H1 (cell line): Measurements from ENCODE around the gene RAB1A. TPM values are rescaled to one million over a fixed set of nuclear protein-coding genes. Genes with fewer than 3 reads are reported as not detected.
A peak's percentile ranks its signal among the peaks of the same experiment; 100 is the strongest.

Source experiments
- CTCF ChIA-PET: fragments of 300-600 bp; sonication (Branson Sonifier 250); formaldehyde crosslinking; loops from one replicate; lab custom pipeline; 2021; ENCODE audit not compliant: partially characterized antibody; lab: Charles Lee
- POLR2A ChIA-PET: fragments of 300-600 bp; sonication (Branson Sonifier 250); formaldehyde crosslinking; loops from one replicate; lab custom pipeline; 2021; ENCODE audit warnings: inconsistent platforms; ENCODE audit not compliant: partially characterized antibody; lab: Charles Lee
- DNase-seq, 2 experiments: peaks; one replicate each; pipeline versions ENCODE4 v3.0.0 to v3.0.0-alpha.2; 2010 to 2022; ENCODE audit warnings: low spot score in 2 of 2, low read depth in 1 of 2, mixed read lengths in 1 of 2
- FAIRE-seq: peaks from 2 replicates; lab custom pipeline; 2011; peaks lifted over from hg19 to GRCh38; lab: Jason Lieb, UNC
- H2AFZ ChIP-seq: 2 replicates; pipeline ENCODE4 v1.8.1; 2012; ENCODE audit warnings: low read length, inconsistent platforms
- H2AK5ac ChIP-seq: 2 replicates; pipeline ENCODE4 v1.6.1; 2013; ENCODE audit warnings: low read depth, low read length
- H2BK120ac ChIP-seq: replicated peaks from 2 replicates; pipeline ENCODE3; 2013; ENCODE audit warnings: low read depth, low read length, inconsistent platforms
- H2BK12ac ChIP-seq: 2 replicates; pipeline ENCODE4 v1.6.1; 2013; ENCODE audit warnings: low read depth, low read length
- H2BK15ac ChIP-seq: 2 replicates; pipeline ENCODE4 v1.6.1; 2013; ENCODE audit warnings: low read length
- H2BK20ac ChIP-seq: 2 replicates; pipeline ENCODE4 v1.6.1; 2013; ENCODE audit warnings: low read length
- H2BK5ac ChIP-seq: 2 replicates; pipeline ENCODE4 v1.6.1; 2013; ENCODE audit warnings: low read depth, low read length
- H3K14ac ChIP-seq: 2 replicates; pipeline ENCODE4 v1.6.1; 2013; ENCODE audit warnings: inconsistent platforms; ENCODE audit not compliant: insufficient read length
- H3K18ac ChIP-seq: 2 replicates; pipeline ENCODE4 v1.6.1; 2013; ENCODE audit warnings: low read length; ENCODE audit errors: extremely low read depth
- H3K23ac ChIP-seq: 2 replicates; pipeline ENCODE4 v1.6.1; 2013; ENCODE audit warnings: inconsistent platforms; ENCODE audit not compliant: insufficient read length
- H3K23me2 ChIP-seq: 2 replicates; pipeline ENCODE4 v1.6.1; 2013; ENCODE audit warnings: low read depth, low read length
- H3K27ac ChIP-seq: 2 replicates; pipeline ENCODE4 v1.6.1; 2011; ENCODE audit warnings: low read depth, low read length, inconsistent platforms
- H3K27me3 ChIP-seq, 4 experiments: replicated peaks in 1 of 4; 1 replicate in 1 of 4; 2 replicates in 3 of 4; pipeline versions ENCODE4 v1.6.1 to v1.8.1; 2011 to 2013; ENCODE audit warnings: low read length in 3 of 4, mild to moderate bottlenecking in 3 of 4, inconsistent platforms in 2 of 4, mixed read lengths in 2 of 4, moderate library complexity in 1 of 4; ENCODE audit not compliant: control insufficient read depth in 3 of 4, insufficient read depth in 3 of 4; ENCODE audit errors: extremely low read depth in 1 of 4
- H3K36me3 ChIP-seq, 4 experiments: 2 replicates each; pipeline versions ENCODE4 v1.6.1 to v1.8.1; 2011 to 2013; ENCODE audit warnings: mild to moderate bottlenecking in 4 of 4, low read length in 3 of 4, moderate library complexity in 2 of 4, control low read depth in 1 of 4, inconsistent platforms in 1 of 4; ENCODE audit not compliant: insufficient read depth in 4 of 4, control insufficient read depth in 2 of 4
- H3K4ac ChIP-seq: replicated peaks from 2 replicates; pipeline ENCODE3; 2013; ENCODE audit warnings: low read length, low read depth, mixed read lengths, inconsistent platforms; ENCODE audit not compliant: insufficient read length
- H3K4me1 ChIP-seq, 4 experiments: replicated peaks in 1 of 4; 1 replicate in 1 of 4; 2 replicates in 3 of 4; pipeline versions ENCODE4 v1.6.1 to v1.8.1; 2011 to 2013; ENCODE audit warnings: low read length in 3 of 4, inconsistent platforms in 2 of 4, mixed read lengths in 1 of 4; ENCODE audit not compliant: insufficient read depth in 4 of 4, control insufficient read depth in 3 of 4
- H3K4me2 ChIP-seq, 2 experiments: 2 replicates each; pipeline versions ENCODE4 v1.6.1 to v1.8.1; 2011 to 2013; ENCODE audit warnings: low read depth in 2 of 2, low read length in 2 of 2, control low read depth in 1 of 2, inconsistent platforms in 1 of 2, mild to moderate bottlenecking in 1 of 2; ENCODE audit not compliant: insufficient read depth in 1 of 2
- H3K4me3 ChIP-seq, 4 experiments: fragments of 200-600, 300-600 bp in 1 of 4; sonication (generic), shearing (Covaris generic), sonication (Bioruptor Twin) in 1 of 4; 2 replicates each; pipeline versions ENCODE4 v1.5.1 to v1.8.1; 2011 to 2016; ENCODE audit warnings: low read length in 4 of 4, low read depth in 3 of 4, control low read depth in 2 of 4, inconsistent platforms in 2 of 4, mild to moderate bottlenecking in 2 of 4, mixed read lengths in 1 of 4, moderate library complexity in 1 of 4; ENCODE audit not compliant: insufficient read depth in 2 of 4; ENCODE audit errors: extremely low read depth in 1 of 4
- H3K56ac ChIP-seq: replicated peaks from 2 replicates; pipeline ENCODE3; 2013; ENCODE audit warnings: low read depth, mild to moderate bottlenecking, mixed read lengths, low read length, inconsistent platforms; ENCODE audit not compliant: insufficient read length
- H3K79me1 ChIP-seq: 2 replicates; pipeline ENCODE4 v1.6.1; 2013; ENCODE audit warnings: low read depth, low read length, control low read depth
- H3K79me2 ChIP-seq, 2 experiments: 2 replicates each; pipeline versions ENCODE4 v1.6.1 to v1.8.1; 2012 to 2013; ENCODE audit warnings: low read length in 2 of 2, mild to moderate bottlenecking in 2 of 2, inconsistent platforms in 1 of 2; ENCODE audit not compliant: insufficient read depth in 2 of 2, control insufficient read depth in 1 of 2
- H3K9ac ChIP-seq, 4 experiments: replicated peaks in 1 of 4; 1 replicate in 1 of 4; 2 replicates in 3 of 4; pipeline versions ENCODE4 v1.6.1 to v1.8.1; 2011 to 2013; ENCODE audit warnings: low read depth in 3 of 4, low read length in 3 of 4, control low read depth in 2 of 4, mild to moderate bottlenecking in 2 of 4, moderate library complexity in 2 of 4, inconsistent platforms in 1 of 4; ENCODE audit errors: extremely low read depth in 1 of 4
- H3K9me3 ChIP-seq, 2 experiments: 2 replicates each; pipeline versions ENCODE4 v1.6.1 to v1.8.1; 2012 to 2013; ENCODE audit warnings: mild to moderate bottlenecking in 2 of 2, moderate library complexity in 2 of 2, control low read depth in 1 of 2, inconsistent platforms in 1 of 2, low read depth in 1 of 2, low read length in 1 of 2, mixed read lengths in 1 of 2; ENCODE audit not compliant: insufficient read depth in 2 of 2
- H4K20me1 ChIP-seq, 2 experiments: replicated peaks in 1 of 2; 2 replicates each; pipeline versions ENCODE3 to v1.8.1; 2011 to 2013; ENCODE audit warnings: inconsistent platforms in 2 of 2, low read length in 2 of 2, mild to moderate bottlenecking in 1 of 2; ENCODE audit not compliant: insufficient read depth in 2 of 2, control insufficient read depth in 1 of 2
- H4K5ac ChIP-seq: 2 replicates; pipeline ENCODE4 v1.6.1; 2013; ENCODE audit warnings: low read length, low read depth, mixed read lengths, inconsistent platforms; ENCODE audit not compliant: insufficient read length
- H4K8ac ChIP-seq: 2 replicates; pipeline ENCODE4 v1.8.0; 2013; ENCODE audit warnings: mild to moderate bottlenecking, moderate library complexity, low read length, inconsistent platforms; ENCODE audit not compliant: insufficient read depth; ENCODE audit errors: extremely low read depth
- H4K91ac ChIP-seq: replicated peaks from 2 replicates; pipeline ENCODE3; 2013; ENCODE audit warnings: low read length, mixed read lengths, inconsistent platforms; ENCODE audit not compliant: insufficient read length
- CEBPB ChIP-seq: IDR thresholded peaks from 2 replicates; pipeline ENCODE4 v1.6.1; 2012; ENCODE audit warnings: low read depth, low read length
- GABPA ChIP-seq: IDR thresholded peaks from 2 replicates; pipeline ENCODE4 v1.6.1; 2011; ENCODE audit warnings: mild to moderate bottlenecking, low read length, moderate library complexity, borderline replicate concordance; ENCODE audit not compliant: insufficient read depth
- WGBS, 2 experiments: shearing (Covaris generic) in 1 of 2; methylation state at CpG; one replicate each; pipeline versions ENCODE4 v1.1.6 to v1.1.7; 2013 to 2015; ENCODE audit warnings: low lambda C conversion rate in 2 of 2, mixed read lengths in 2 of 2, inconsistent platforms in 1 of 2, low coverage in 1 of 2, missing lambda C conversion rate in 1 of 2; ENCODE audit not compliant: insufficient replicate concordance in 2 of 2, insufficient coverage in 1 of 2, insufficient read length in 1 of 2; ENCODE audit errors: extremely low coverage in 1 of 2, missing lambda C conversion rate in 1 of 2; 5-methylcytosine and 5-hydroxymethylcytosine counted together
- polyA plus RNA-seq, 7 experiments: library from polyadenylated mRNA; depleted of rRNA in 3 of 7; stranded (reverse) in 5 of 7; unstranded in 2 of 7; fragments of >200 nt in 5 of 7; fragments of 200-250 nt in 2 of 7; gene quantifications; 1 replicate in 5 of 7; 2 replicates in 1 of 7; 4 replicates in 1 of 7; pipeline versions ENCODE4 v1.2.1 to v1.2.3, GENCODE V29; 2011 to 2013; ENCODE audit warnings: missing spikeins in 2 of 7, mixed read lengths in 2 of 7
- total RNA-seq: library from RNA; stranded (reverse); fragmentation: NEBNext Ultra II Directional; extraction: Animal tissue kit (Norgen Biotek cat#: 25700); gene quantifications from 2 replicates; pipeline ENCODE4 v1.2.1, GENCODE V29; 2021

The RAB1A gene
- total and polyA plus RNA-seq, 2 of the 8 experiments (the other 6 are each of a cell fraction or from before 2014, with no cell fraction given): 77.9 to 120 TPM

DNA sequence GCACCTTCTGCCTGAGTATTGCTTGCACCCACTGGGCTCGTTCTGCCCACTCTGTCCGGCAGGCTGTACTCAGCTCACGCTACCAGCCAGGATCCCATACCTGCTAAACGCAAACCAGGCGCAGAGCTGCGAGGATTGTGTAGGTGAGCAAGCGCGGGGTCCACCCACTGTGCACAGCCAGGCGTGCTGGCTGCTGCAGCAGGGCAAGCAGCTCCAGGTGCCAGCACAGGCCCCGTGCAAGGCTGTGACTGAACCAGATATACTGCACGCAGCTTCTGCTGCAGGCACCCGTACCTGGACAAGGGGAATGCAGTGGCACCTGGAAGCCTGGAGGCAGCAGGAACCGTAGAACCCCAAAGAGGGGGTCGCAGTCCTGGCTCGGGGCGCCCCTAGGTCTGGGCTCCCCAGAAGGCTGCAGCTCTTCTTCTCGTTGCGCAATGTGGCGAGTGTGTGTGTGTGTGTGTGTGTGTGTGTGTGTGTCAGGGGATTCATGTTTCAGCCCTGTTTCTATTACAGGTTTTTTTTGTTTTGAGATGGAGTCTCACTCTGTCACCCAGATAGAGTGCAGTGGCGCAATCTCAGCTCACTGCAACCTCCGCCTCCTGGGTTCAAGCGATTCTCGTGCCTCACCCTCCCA lies 46.1 kb upstream of the RAB1A start:
- H2BK5ac ChIP-seq: no peak overlapping the region
- no peak overlapping the region for H4K91ac ChIP-seq
- H4K5ac ChIP-seq: no peak overlapping the region
- no peaks in the 10 kb centered on the region for H4K20me1 ChIP-seq
- H3K4me3 ChIP-seq: no peak overlapping the region
- H3K9ac ChIP-seq: no peak overlapping the region
- no peak overlapping the region for H3K23ac ChIP-seq
- FAIRE-seq (no peak), DNase-seq (no peak)
- H2AK5ac ChIP-seq: no peak overlapping the region
- 91% methylated on average over 23 of the region's 23 CpGs; no CpG with 5 or more reads in 1 of the 2 experiments for WGBS, 2 experiments
- no peak overlapping the region for H3K14ac ChIP-seq
- H3K4me2 ChIP-seq: no peak overlapping the region
- no peak overlapping the region for H2BK15ac ChIP-seq
- H3K9me3 ChIP-seq: no peaks in the 10 kb centered on the region
- no peak overlapping the region for H3K27ac ChIP-seq
- no peak overlapping the region for H3K18ac ChIP-seq
- no peak overlapping the region for H2BK12ac ChIP-seq
- CTCF ChIA-PET: interaction anchor here (0.6 to 2.1 kb wide), 6 partner anchors 11 to 158 kb away, joined by 3 to 11 read pairs (median 4); no protein-coding TSS in a partner anchor
- POLR2A ChIA-PET: interaction anchor here (0.6 to 2.1 kb wide), 5 partner anchors 11 to 187 kb away, joined by 3 to 5 read pairs (median 4); partner anchors contain the start of gene RAB1A
- no peak overlapping the region for H3K4ac ChIP-seq
- H2BK20ac ChIP-seq: no peak overlapping the region
- no peaks in the 10 kb centered on the region for H3K4me1 ChIP-seq
- no peak overlapping the region for H2AFZ ChIP-seq
- H3K23me2 ChIP-seq: no peaks in the 10 kb centered on the region
- no peak overlapping the region for H2BK120ac ChIP-seq
- H3K27me3 ChIP-seq: no peaks in the 10 kb centered on the region
- H4K8ac ChIP-seq: no peak overlapping the region
- TF ChIP-seq GABPA (no peak), CEBPB (peak; percentile 83)
- H3K79me1 ChIP-seq: no peaks in the 10 kb centered on the region; the same call in 1 of the 2 replicates
- H3K79me2 ChIP-seq: no peaks in the 10 kb centered on the region
- H3K36me3 ChIP-seq: no peaks in the 10 kb centered on the region
- no peak overlapping the region for H3K56ac ChIP-seq
